ENCODE data around the gene KIAA1549.

GRCh38 chr7:138903186-138903820, 77.9 kb downstream of the KIAA1549 start:
- TF ChIP-seq, protein P1, sequence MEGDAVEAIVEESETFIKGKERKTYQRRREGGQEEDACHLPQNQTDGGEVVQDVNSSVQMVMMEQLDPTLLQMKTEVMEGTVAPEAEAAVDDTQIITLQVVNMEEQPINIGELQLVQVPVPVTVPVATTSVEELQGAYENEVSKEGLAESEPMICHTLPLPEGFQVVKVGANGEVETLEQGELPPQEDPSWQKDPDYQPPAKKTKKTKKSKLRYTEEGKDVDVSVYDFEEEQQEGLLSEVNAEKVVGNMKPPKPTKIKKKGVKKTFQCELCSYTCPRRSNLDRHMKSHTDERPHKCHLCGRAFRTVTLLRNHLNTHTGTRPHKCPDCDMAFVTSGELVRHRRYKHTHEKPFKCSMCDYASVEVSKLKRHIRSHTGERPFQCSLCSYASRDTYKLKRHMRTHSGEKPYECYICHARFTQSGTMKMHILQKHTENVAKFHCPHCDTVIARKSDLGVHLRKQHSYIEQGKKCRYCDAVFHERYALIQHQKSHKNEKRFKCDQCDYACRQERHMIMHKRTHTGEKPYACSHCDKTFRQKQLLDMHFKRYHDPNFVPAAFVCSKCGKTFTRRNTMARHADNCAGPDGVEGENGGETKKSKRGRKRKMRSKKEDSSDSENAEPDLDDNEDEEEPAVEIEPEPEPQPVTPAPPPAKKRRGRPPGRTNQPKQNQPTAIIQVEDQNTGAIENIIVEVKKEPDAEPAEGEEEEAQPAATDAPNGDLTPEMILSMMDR (IDR thresholded peaks at IDR 0.05): no peak
- TF ChIP-seq POLR2A (IDR thresholded peaks at IDR 0.05): no peak
